HepG2 (cell line): ENCODE data around the gene ENG. TPM values are rescaled to one million over a fixed set of nuclear protein-coding genes. Genes with fewer than 3 reads are reported as not detected.

Experiments used
- ATAC-seq: fragments of 200-7000 bp; cut with Tn5 transposase; 3 replicates; pipeline ENCODE4 v1.9.1; 2020; ENCODE audit warnings: mild to moderate bottlenecking, moderate library complexity
- BruUV-seq: library from RNA; stranded (reverse); fragments of 400-500 nt; replicated peaks from 2 replicates; lab custom pipeline; 2021; lab: Mats Ljungman, UMichigan
- CTCF ChIA-PET: fragments of 300-600 bp; formaldehyde crosslinking; extraction: SDS; loops from one replicate; lab custom pipeline; 2021; ENCODE audit warnings: low total read pairs, inconsistent platforms, low intra/inter-chr PET ratio; lab: Yijun Ruan, JAX
- POLR2A ChIA-PET: fragments of 350-600 bp; sonication (Branson Sonifier 250); formaldehyde crosslinking; loops from one replicate; lab custom pipeline; 2020; ENCODE audit warnings: antibody characterized with exemption, inconsistent platforms; lab: Yijun Ruan, JAX
- DNase-seq: peaks from one replicate; pipeline ENCODE4 v3.0.0-alpha.2; 2015; ENCODE audit warnings: low spot score
- FAIRE-seq: peaks from 3 replicates; lab custom pipeline; 2011; peaks lifted over from hg19 to GRCh38; lab: Jason Lieb, UNC
- H2AFZ ChIP-seq: one replicate; pipeline ENCODE4 v1.6.1; 2011; ENCODE audit warnings: low read length, inconsistent platforms
- H3K27ac ChIP-seq: fragments of 300-600 bp; 3 replicates; pipeline ENCODE4 v1.8.0; 2011; ENCODE audit warnings: mixed run types, mild to moderate bottlenecking, mixed read lengths, low read length, inconsistent platforms; ENCODE audit not compliant: insufficient read depth; ENCODE audit errors: extremely low read length
- H3K27me3 ChIP-seq, 2 experiments: fragments of 200-600 bp in 1 of 2; 2 replicates in 1 of 2; 3 replicates in 1 of 2; pipeline versions ENCODE4 v1.6.0 to v1.8.0; 2011; ENCODE audit warnings: low read length in 2 of 2, mild to moderate bottlenecking in 2 of 2, moderate library complexity in 2 of 2, inconsistent platforms in 1 of 2; ENCODE audit not compliant: insufficient read depth in 2 of 2, control insufficient read depth in 1 of 2
- H3K36me3 ChIP-seq, 2 experiments: fragments of 200-600 bp in 1 of 2; replicated peaks in 1 of 2; 2 replicates in 1 of 2; 3 replicates in 1 of 2; pipeline versions ENCODE4 v1.5.1 to v1.8.0; 2011; ENCODE audit warnings: low read length in 2 of 2, inconsistent platforms in 1 of 2; ENCODE audit not compliant: insufficient read depth in 2 of 2, control insufficient read depth in 1 of 2
- H3K4me1 ChIP-seq: 2 replicates; pipeline ENCODE4 v1.5.1; 2012; ENCODE audit warnings: low read length, inconsistent platforms; ENCODE audit not compliant: insufficient read depth
- H3K4me2 ChIP-seq: 2 replicates; pipeline ENCODE4 v1.6.0; 2011; ENCODE audit warnings: low read depth, low read length, inconsistent platforms
- H3K4me3 ChIP-seq, 3 experiments: fragments of 200-600 bp in 1 of 3; sonication (generic), shearing (Covaris generic) in 1 of 3; replicated peaks in 1 of 3; 2 replicates each; pipeline ENCODE4 v1.5.1; 2011 to 2016; ENCODE audit warnings: low read length in 3 of 3, inconsistent platforms in 2 of 3, low read depth in 2 of 3, mild to moderate bottlenecking in 2 of 3, control low read depth in 1 of 3, mixed read lengths in 1 of 3; ENCODE audit not compliant: insufficient read depth in 1 of 3
- H3K79me2 ChIP-seq: one replicate; pipeline ENCODE4 v1.6.1; 2011; ENCODE audit warnings: low read length, inconsistent platforms; ENCODE audit not compliant: insufficient read depth
- H3K9ac ChIP-seq: 2 replicates; pipeline ENCODE4 v1.6.0; 2011; ENCODE audit warnings: mild to moderate bottlenecking, low read depth, low read length, inconsistent platforms; ENCODE audit not compliant: insufficient read depth
- H3K9me3 ChIP-seq: 2 replicates; pipeline ENCODE4 v1.5.1; 2012; ENCODE audit warnings: mild to moderate bottlenecking, low read length
- H4K20me1 ChIP-seq: 2 replicates; pipeline ENCODE4 v1.6.0; 2011; ENCODE audit warnings: inconsistent platforms, mild to moderate bottlenecking, low read length, moderate library complexity; ENCODE audit not compliant: insufficient read depth
- CHD4 ChIP-seq: fragments of 200-600 bp; sonication (generic); IDR thresholded peaks from 2 replicates; pipeline ENCODE4 v1.7.0; 2017; ENCODE audit warnings: mild to moderate bottlenecking, low read length, borderline replicate concordance
- FOXK1 ChIP-seq: sonication (generic); formaldehyde crosslinking; IDR thresholded peaks from 2 replicates; pipeline ENCODE4 v1.4.0; 2020; ENCODE audit warnings: low read depth, missing genetic modification reagents, borderline replicate concordance
- HOXA7 ChIP-seq: sonication (generic); formaldehyde crosslinking; IDR thresholded peaks from 2 replicates; pipeline ENCODE4 v1.8.1; 2022; ENCODE audit warnings: mild to moderate bottlenecking, missing genetic modification reagents, moderate library complexity
- NFE2L1 ChIP-seq: sonication (generic); formaldehyde crosslinking; IDR thresholded peaks from 2 replicates; pipeline ENCODE4 v1.4.0; 2020; ENCODE audit warnings: missing genetic modification reagents, mild to moderate bottlenecking, borderline replicate concordance
- PAX8 ChIP-seq: sonication (generic); formaldehyde crosslinking; IDR thresholded peaks from 2 replicates; pipeline ENCODE4 v1.8.0; 2022; ENCODE audit warnings: mild to moderate bottlenecking, missing genetic modification reagents, borderline replicate concordance
- PCBP2 ChIP-seq: fragments of 200-400 bp; formaldehyde crosslinking; optimal IDR thresholded peaks from 2 replicates; pipeline ENCODE3; 2018; ENCODE audit warnings: low read length, low read depth; ENCODE audit not compliant: poor library complexity, severe bottlenecking
- TFDP1 ChIP-seq: IDR thresholded peaks from 2 replicates; pipeline ENCODE4 v1.6.1; 2016; ENCODE audit warnings: missing compliant biosample characterization, missing genetic modification reagents, borderline replicate concordance
- U2AF1 ChIP-seq: fragments of 200-400 bp; formaldehyde crosslinking; optimal IDR thresholded peaks from 2 replicates; pipeline ENCODE3; 2017; ENCODE audit warnings: mild to moderate bottlenecking, low read depth, low read length
- U2AF2 ChIP-seq: fragments of 200-400 bp; formaldehyde crosslinking; IDR thresholded peaks from 2 replicates; pipeline ENCODE4 v1.6.1; 2017; ENCODE audit warnings: low read depth, mild to moderate bottlenecking, low read length
- ZBTB1 ChIP-seq: sonication (generic); formaldehyde crosslinking; IDR thresholded peaks from 2 replicates; pipeline ENCODE4 v1.4.0; 2020; ENCODE audit warnings: missing genetic modification reagents, borderline replicate concordance
- ZC3H4 ChIP-seq: sonication (generic); formaldehyde crosslinking; IDR thresholded peaks from 2 replicates; pipeline ENCODE4 v1.4.0; 2020; ENCODE audit warnings: missing genetic modification reagents, borderline replicate concordance
- ZMYM3 ChIP-seq: sonication (generic); formaldehyde crosslinking; IDR thresholded peaks from 2 replicates; pipeline ENCODE4 v1.5.1; 2020; ENCODE audit warnings: mild to moderate bottlenecking, missing genetic modification reagents
- ZNF337 ChIP-seq: sonication (generic); formaldehyde crosslinking; IDR thresholded peaks from 2 replicates; pipeline ENCODE4 v1.5.1; 2020; ENCODE audit warnings: missing genetic modification reagents, low read depth, mild to moderate bottlenecking, borderline replicate concordance
- ZNF564 ChIP-seq: sonication (generic); formaldehyde crosslinking; IDR thresholded peaks from 2 replicates; pipeline ENCODE4 v1.8.1; 2023; ENCODE audit warnings: mild to moderate bottlenecking, missing genetic modification reagents
- ZNF629 ChIP-seq: sonication (generic); formaldehyde crosslinking; conservative IDR thresholded peaks from 2 replicates; pipeline ENCODE4 v1.5.0; 2020; ENCODE audit warnings: missing genetic modification reagents
- ZNF790 ChIP-seq: sonication (generic); formaldehyde crosslinking; IDR thresholded peaks from 2 replicates; pipeline ENCODE4 v1.8.0; 2022; ENCODE audit warnings: missing genetic modification reagents, mild to moderate bottlenecking, borderline replicate concordance
- ZSCAN20 ChIP-seq: sonication (generic); formaldehyde crosslinking; IDR thresholded peaks from 2 replicates; pipeline ENCODE4 v1.4.0; 2020; ENCODE audit warnings: missing genetic modification reagents, mild to moderate bottlenecking, borderline replicate concordance
- WGBS: methylation state at CpG from one replicate; pipeline ENCODE4 v1.1.6; 2017; ENCODE audit warnings: low lambda C conversion rate; 5-methylcytosine and 5-hydroxymethylcytosine counted together
- in situ Hi-C: cut with HindIII; loops from 2 replicates; pipeline ENCODE4 v1.10.0; 2017; ENCODE audit warnings: low pct_unique_long_range_greater_than_20kb; ENCODE audit not compliant: extremely low pct_ligation_motif_present
- intact Hi-C: fragments of 100-400 bp; cut with micrococcal nuclease; formaldehyde crosslinking; loops from one replicate; pipeline ENCODE4 v1.10.0; 2022; ENCODE audit not compliant: unreplicated experiment
- polyA plus RNA-seq, 8 experiments: library from polyadenylated mRNA; depleted of rRNA in 3 of 8; stranded (reverse) in 7 of 8; unstranded in 1 of 8; fragments of >200 nt; fragmentation: Illumina TruSeq in 4 of 8; extraction: Trizol in 4 of 8; gene quantifications; 2 replicates each; pipeline versions ENCODE4 v1.2.1 to v1.2.3, GENCODE V29; 2011 to 2016; ENCODE audit warnings: low read depth in 4 of 8, missing spikeins in 1 of 8, mixed read lengths in 1 of 8; ENCODE audit not compliant: insufficient read depth in 1 of 8
- total RNA-seq, 5 experiments: library from RNA; depleted of rRNA; stranded (reverse); fragments of >200 nt; fragmentation: Illumina TruSeq; extraction: Trizol; gene quantifications; 2 replicates each; pipeline ENCODE4 v1.2.3, GENCODE V29; 2016; ENCODE audit warnings: low read depth in 1 of 5

Gene ENG
- total and polyA plus RNA-seq, 2 of the 13 experiments (the other 11 are each of a cell fraction or from before 2014, with no cell fraction given) = 0.02 to 1.1 TPM

- no peak for ATAC-seq
- Histone ChIP-seq H3K9me3 (no peaks in the 10 kb centered on the region), H3K4me3 (no peak overlapping the region), H3K27ac (no peak overlapping the region), H3K79me2 (no peaks in the 10 kb centered on the region), H3K36me3 (no peaks in the 10 kb centered on the region), H3K4me2 (no peak overlapping the region), H4K20me1 (no peaks in the 10 kb centered on the region), H3K4me1 (peaks cover 9% of the 10 kb centered on the region), H3K9ac (no peak overlapping the region), H2AFZ (no peak overlapping the region), H3K27me3 (peaks cover 2 to 40% of the 10 kb centered on the region in 2 experiments; a peak in 3 of 5 replicates)
- FAIRE-seq = no peak
- no peak for TF ChIP-seq HOXA7 (CRISPR knock-in tag)
- TF ChIP-seq ZMYM3 (CRISPR knock-in tag) = 0 out of 2 replicates have a peak, but pooled peaks have one; percentile 14
- TF ChIP-seq ZNF564 (CRISPR knock-in tag) = no peak
- no peak for TF ChIP-seq TFDP1 (CRISPR knock-in tag)
- peak; percentile 71 for TF ChIP-seq ZNF629 (CRISPR knock-in tag)
- TF ChIP-seq PAX8 = no peak
- DNase-seq = no peak
- ChIA-PET CTCF (no interaction called here), POLR2A (no interaction called here)
- 37% methylated on average over 5 of the region's 5 CpGs for WGBS
- BruUV-seq = no TSS peak
- intact Hi-C loops (no loop called here), in situ Hi-C loops (no loop called here)
These were observed 85.4 kb downstream of the ENG start for GRCh38 chr9:127769101-127769500.

GRCh38 chr9:127768698-127769097 lies 85.8 kb downstream of the ENG start:
- no TSS peak for BruUV-seq
- in situ Hi-C loops = no loop called here
- Histone ChIP-seq H3K79me2 (no peaks in the 10 kb centered on the region), H3K27ac (no peak overlapping the region), H3K9ac (no peak overlapping the region), H2AFZ (no peak overlapping the region), H4K20me1 (no peaks in the 10 kb centered on the region), H3K36me3 (no peaks in the 10 kb centered on the region), H3K4me1 (peaks cover 9% of the 10 kb centered on the region), H3K9me3 (no peaks in the 10 kb centered on the region), H3K4me3 (no peak overlapping the region), H3K4me2 (no peak overlapping the region), H3K27me3 (peaks cover 2 to 41% of the 10 kb centered on the region in 2 experiments; a peak in 3 of 5 replicates)
- ChIA-PET CTCF (no interaction called here), POLR2A (no interaction called here)
- 35% methylated on average over 8 of the region's 8 CpGs for WGBS
- FAIRE-seq = no peak
- DNase-seq = no peak
- intact Hi-C loops = no loop called here
- ATAC-seq = no peak
- TF ChIP-seq PCBP2 (no peak), ZBTB1 (CRISPR knock-in tag) (no peak), U2AF1 (no peak), ZNF337 (CRISPR knock-in tag) (no peak), FOXK1 (no peak), CHD4 (no peak), ZC3H4 (CRISPR knock-in tag) (no peak), U2AF2 (no peak), ZSCAN20 (no peak), ZNF790 (CRISPR knock-in tag) (no peak), NFE2L1 (CRISPR knock-in tag) (no peak)
